GM10266 (cell line): ENCODE data around the gene GLRX5.

Source experiments
- DNase-seq: peaks from one replicate; pipeline ENCODE4 v3.0.0; 2012; ENCODE audit errors: extremely low spot score
- TF ChIP-seq, protein P1 (sequence below): IDR thresholded peaks from 2 replicates; pipeline ENCODE4 v1.5.1; 2012; ENCODE audit warnings: mild to moderate bottlenecking, low read depth; ENCODE audit not compliant: control insufficient read depth, insufficient read depth; ENCODE audit errors: missing control alignments

Gene GLRX5

DNA sequence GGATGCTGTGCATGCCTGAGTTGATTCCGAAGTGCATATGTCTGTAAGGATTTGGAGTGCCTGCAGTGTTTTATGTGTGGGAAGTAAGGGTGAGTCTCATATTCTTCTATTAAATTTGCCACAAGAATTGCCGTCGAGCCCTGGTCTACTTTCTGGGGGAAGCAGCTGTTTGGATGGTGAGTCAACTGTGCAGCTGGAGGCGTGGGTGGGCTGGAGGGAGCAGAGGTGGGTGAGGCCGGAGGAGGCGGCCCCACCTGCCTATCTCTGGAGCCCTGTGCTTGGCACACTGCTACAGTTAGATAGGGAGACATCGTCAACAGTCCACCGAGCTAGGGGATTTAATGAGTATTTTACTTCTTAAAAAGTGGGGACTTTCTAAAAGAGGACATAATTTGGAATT is 9.7 kb downstream of the GLRX5 start:
- no peak for DNase-seq
- TF ChIP-seq, protein P1, sequence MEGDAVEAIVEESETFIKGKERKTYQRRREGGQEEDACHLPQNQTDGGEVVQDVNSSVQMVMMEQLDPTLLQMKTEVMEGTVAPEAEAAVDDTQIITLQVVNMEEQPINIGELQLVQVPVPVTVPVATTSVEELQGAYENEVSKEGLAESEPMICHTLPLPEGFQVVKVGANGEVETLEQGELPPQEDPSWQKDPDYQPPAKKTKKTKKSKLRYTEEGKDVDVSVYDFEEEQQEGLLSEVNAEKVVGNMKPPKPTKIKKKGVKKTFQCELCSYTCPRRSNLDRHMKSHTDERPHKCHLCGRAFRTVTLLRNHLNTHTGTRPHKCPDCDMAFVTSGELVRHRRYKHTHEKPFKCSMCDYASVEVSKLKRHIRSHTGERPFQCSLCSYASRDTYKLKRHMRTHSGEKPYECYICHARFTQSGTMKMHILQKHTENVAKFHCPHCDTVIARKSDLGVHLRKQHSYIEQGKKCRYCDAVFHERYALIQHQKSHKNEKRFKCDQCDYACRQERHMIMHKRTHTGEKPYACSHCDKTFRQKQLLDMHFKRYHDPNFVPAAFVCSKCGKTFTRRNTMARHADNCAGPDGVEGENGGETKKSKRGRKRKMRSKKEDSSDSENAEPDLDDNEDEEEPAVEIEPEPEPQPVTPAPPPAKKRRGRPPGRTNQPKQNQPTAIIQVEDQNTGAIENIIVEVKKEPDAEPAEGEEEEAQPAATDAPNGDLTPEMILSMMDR = no peak

DNA sequence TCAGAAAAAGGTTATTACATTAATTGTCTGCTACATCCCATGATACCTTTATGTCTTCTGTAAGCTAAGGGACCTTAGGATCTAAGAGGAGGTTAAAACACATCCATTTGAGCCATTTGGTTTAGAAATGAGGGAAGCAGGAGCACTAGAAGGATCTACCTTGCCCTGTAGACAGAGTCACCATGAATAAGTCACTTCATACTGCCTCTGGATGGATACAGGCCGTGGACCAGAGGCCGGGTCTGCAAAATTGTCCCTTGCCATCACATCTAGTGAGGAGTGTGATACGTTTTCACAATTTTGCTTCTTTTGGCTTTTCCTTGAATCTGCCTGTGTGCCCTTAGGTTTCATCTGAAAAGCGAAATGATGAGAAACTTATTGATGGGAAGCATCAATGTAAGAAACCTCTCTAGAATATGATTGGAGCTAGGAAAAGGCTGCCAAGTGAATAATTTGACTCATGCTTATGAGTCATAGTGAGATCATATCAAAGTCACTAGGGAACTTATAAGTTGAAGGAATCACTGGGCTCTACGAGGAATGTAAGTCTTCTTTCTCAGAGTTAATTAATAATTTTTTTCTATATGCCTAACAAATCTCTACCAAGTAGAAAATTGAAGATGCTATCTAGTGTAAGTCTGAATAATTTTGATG is 10.8 kb downstream of the GLRX5 start:
- DNase-seq = no peak
- TF ChIP-seq, protein P1 = no peak

DNA sequence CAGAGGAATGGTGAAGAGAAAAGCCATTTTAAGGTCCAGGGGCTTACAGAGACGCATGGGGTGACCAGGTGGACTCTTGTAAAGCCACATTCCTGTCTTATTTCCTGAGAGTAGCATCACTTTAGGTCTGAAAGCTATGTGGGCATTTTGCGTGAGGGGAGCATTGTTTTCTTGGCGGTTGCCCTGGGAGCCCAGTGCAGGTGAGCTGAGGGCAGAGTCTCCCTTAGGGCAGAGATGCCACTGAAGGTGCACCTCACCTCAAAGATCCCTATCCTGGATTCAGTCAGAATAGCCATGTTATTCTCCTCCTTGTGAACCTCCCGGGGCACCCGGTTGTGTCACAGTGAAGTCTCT is 12.4 kb downstream of the GLRX5 start:
- TF ChIP-seq, protein P1 = no peak
- DNase-seq = no peak

DNA sequence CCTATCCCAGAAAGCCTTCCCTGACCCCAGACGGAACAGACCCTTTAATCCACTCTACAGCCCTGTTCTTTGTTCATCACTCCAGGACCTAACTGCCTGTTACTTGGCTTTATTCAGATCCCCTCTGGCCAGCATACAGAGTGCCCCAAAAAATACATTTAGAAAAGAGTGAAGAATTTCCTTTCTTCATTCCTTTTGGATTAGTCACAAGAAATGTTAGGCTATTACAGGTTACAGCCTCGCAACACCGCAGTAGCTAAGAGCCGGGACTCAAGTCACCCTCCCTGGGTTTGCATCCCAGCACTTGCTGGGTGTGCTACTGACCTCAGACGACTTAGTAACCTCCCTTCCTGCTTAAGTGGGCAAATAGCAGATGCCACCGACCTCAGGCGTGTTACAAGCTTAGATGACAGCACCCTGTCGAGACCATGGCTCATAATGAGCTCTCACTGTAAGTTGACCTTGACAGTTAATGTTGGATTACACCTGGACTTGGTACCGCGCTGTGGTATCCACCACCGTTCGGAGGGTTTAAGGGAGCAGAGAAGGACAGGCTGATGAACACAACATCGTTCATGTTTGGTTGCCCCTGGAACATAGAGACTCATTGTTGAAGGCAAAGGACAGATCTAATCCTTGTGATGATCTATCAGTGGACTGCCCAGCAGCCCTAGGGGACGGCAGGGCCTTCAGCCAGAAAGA is 12.9 kb downstream of the GLRX5 start:
- DNase-seq = no peak

DNA sequence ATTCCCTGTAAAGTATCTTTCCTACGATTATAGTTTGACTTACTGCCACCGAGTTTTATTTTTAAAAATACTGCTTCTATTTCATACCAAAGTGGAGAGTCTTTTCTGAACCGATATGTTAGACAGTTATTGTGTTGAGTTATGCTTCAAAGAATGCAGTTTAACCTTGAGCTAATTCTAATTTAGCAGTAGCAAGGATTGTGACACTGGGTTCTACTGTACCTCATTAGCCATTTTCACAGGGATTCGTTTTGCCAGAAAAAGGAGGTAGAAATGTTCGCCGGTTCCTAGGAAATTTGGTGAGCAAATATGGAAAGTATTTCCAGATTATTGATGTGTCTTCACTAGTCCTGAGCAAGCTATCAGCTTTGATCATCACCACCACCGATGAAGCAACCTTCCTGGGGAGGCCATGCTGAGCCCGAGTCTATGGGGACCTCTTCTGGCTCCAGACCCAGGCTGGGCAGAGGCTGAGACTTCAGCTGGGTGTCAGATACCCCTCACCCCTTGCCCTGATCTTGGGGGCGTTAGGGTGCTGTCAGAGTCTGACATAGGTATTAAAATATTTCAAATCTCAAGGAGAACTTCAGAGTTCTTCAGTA is 13.6 kb downstream of the GLRX5 start:
- TF ChIP-seq, protein P1 = no peak
- no peak for DNase-seq

More for the DNA sequence above, 12.9 kb downstream of the GLRX5 start:
- TF ChIP-seq, protein P1 = no peak

- DNase-seq = no peak
- TF ChIP-seq, protein P1 = no peak
These were observed 15.1 kb downstream of the GLRX5 start for GRCh38 chr14:95549656-95550585.
